NB4 (cell line): Measurements from ENCODE around the gene NGB.

Source experiments
- CTCF ChIP-seq: IDR thresholded peaks from one replicate; pipeline ENCODE4 v1.5.1; 2012; ENCODE audit warnings: low read depth, low read length
- MAX ChIP-seq: IDR thresholded peaks from 2 replicates; pipeline ENCODE4 v1.6.1; 2011; ENCODE audit warnings: low read depth, low read length
- MYC ChIP-seq: IDR thresholded peaks from 2 replicates; pipeline ENCODE4 v1.6.1; 2011; ENCODE audit warnings: low read depth, low read length
- POLR2A ChIP-seq: IDR thresholded peaks from 2 replicates; pipeline ENCODE4 v1.6.1; 2011; ENCODE audit warnings: mild to moderate bottlenecking; ENCODE audit not compliant: insufficient read length; ENCODE audit errors: extremely low read depth

- no peak for TF ChIP-seq CTCF
- no peak for TF ChIP-seq POLR2A
- TF ChIP-seq MAX: no peak
- no peak for TF ChIP-seq MYC
These were observed 10.8 kb downstream of the NGB start for GRCh38 chr14:77260199-77260598.
